HT1080 (cell line): Measurements from ENCODE around the gene CD82. TPM values are rescaled to one million over a fixed set of nuclear protein-coding genes. Genes with fewer than 3 reads are reported as not detected.
A peak's percentile ranks its signal among the peaks of the same experiment; 100 is the strongest.

Experiments
- DNase-seq: peaks from one replicate; pipeline ENCODE4 v3.0.0-alpha.2; 2015; ENCODE audit warnings: low read depth
- total RNA-seq: library from RNA; depleted of rRNA; stranded (reverse); fragments of >200 nt; shearing (Covaris generic); gene quantifications from 2 replicates; pipeline ENCODE4 v1.2.3, GENCODE V29; 2014

Gene CD82
- total RNA-seq, 1 experiment from 2014 or later, result 41.9 TPM

DNA sequence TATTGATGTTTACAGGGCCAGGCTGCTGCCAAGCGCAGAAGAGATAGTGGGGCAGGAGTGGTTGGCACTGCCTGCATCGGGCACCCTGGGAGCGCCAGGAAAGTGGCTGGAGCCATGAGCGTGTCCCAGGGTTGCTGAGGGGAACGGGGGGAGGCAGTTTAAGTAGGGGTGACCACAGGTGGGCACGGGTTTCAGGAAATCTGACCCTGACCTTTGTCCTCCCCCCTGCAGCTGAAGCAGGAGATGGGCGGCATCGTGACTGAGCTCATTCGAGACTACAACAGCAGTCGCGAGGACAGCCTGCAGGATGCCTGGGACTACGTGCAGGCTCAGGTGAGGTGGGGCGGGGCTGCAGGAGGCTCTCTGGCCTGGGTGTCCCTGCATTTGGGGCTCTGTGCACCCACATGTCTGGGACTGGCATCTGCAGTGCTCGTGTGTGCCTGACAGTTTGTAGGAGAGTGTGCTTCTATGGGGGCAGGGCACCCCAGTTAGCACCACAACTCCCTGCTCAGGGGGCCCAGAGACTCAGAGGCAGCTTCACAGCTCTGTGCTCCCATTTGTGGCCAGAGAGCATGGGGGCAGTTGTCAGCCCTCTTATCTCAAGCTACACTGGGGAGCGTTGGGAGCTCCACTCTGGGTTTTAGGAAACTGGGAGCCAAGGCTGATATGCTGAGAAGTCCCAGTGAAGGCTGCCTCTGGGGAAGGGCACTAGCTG is 49.7 kb downstream of the CD82 start:
- DNase-seq, result no peak

DNA sequence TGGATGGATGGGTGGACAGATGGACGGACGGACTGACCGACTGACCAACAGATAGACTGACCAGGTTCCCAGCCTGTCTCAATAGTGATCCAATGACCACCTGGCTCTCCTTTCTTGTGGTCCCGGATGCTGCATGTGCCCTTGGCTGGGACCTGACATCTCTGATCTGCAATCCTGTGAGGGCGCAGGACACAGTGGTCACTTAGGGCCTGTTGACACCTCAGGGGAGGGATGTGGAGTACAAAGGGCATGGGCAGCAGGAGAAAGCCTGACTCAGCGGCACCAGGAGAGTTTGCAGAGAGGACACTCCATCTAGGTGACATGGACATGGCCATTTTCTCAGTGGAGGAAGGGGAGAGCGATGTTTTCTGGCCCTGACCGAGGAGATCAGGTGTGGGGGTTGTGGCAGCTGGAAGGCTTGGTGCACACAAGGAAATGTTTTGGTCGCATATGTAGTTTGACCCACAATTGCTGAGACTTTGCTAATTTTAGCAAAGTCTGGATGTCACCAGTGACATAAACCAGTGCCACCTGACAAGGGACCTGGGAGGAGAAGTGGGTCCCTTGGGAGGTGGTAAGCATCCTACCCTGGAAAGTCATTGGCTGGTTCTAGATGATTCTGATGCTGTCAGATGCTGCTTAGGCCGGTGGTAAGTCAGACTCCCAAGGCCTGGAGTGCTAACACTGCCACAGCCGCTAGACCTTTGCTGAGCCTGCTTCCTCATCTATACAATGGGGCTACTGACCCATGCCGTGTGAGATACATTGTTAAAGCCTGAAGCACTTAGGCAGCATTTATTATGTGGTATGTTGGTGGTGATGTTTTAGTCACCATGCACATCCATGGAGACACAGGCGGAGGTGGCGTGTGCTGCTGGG is 50.7 kb downstream of the CD82 start:
- no peak for DNase-seq

DNA sequence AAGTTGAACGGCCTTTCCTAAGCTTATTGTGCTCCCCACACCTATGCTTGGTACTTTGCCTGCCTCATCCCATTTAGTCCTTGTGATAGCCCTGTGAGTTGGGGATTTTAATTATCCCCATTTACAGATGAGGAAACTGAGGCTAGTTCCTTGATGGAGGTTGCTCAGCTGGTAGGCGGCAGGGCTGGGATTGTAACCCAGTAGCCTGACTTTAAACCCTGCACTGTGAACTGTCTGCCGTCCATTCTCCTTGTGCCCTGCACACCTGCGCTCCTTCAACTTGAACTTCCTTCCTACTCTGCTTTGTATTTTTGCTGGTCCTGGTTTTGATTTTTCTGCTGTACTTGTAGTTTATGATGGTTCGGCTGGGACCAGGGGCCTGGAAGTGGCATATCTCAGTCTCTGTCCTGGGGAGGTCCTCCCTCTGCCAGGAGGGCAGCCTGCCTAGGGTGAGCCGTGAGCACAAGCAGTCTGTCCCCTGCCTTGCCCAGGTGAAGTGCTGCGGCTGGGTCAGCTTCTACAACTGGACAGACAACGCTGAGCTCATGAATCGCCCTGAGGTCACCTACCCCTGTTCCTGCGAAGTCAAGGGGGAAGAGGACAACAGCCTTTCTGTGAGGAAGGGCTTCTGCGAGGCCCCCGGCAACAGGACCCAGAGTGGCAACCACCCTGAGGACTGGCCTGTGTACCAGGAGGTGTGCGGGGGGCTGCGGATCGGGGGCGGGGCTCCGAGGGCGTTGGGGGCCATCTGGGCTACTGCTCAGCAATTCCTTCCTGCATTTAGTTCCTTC is 52.4 kb downstream of the CD82 start:
- DNase-seq, result no peak

DNA sequence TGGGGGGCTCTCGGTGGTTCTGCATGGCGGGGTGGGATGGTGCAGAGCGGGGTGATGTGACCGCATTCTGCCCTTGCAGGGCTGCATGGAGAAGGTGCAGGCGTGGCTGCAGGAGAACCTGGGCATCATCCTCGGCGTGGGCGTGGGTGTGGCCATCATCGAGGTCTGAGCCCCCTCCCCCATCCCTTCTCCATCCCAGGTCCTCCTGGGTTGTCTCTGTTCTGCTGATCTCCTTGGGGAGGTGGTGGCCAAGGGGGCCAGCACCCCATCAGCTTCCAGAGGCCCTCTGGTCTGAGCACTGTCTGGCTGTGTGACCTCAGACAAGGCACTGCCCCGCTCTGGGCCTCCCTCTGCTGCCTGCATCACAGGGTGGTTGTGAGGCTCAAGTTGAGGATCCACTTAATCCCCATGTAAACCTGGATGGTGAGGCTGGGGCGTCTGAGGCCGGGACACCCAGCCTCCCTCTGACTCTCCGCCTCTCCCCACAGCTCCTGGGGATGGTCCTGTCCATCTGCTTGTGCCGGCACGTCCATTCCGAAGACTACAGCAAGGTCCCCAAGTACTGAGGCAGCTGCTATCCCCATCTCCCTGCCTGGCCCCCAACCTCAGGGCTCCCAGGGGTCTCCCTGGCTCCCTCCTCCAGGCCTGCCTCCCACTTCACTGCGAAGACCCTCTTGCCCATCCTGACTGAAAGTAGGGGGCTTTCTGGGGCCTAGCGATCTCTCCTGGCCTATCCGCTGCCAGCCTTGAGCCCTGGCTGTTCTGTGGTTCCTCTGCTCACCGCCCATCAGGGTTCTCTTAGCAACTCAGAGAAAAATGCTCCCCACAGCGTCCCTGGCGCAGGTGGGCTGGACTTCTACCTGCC is 53.3 kb downstream of the CD82 start:
- DNase-seq, result no peak

DNA sequence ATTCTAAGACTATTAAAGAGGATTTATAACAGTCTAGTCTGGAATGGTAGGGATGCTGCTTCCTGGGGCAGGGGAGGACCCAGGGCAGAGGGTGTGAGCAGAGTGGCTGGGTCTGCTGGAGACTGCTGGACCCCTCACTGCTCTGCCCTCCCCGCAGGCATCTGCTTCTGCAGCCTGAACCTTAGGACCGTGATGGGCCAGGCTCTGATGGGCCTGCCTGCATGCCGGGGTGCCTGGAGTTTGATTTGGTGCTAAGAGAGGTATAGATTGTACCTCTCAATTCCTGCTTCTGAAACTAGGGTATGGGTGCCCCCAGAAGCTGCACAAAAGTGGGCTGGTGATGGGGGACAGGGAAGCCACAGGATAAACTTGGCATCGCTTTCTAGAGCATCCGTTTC is 54.9 kb downstream of the CD82 start:
- DNase-seq, result no peak

- peak; percentile 58 for DNase-seq
These were observed 55.7 kb downstream of the CD82 start for GRCh38 chr11:44621140-44621681.

GRCh38 chr11:44621784-44622183 is 56.3 kb downstream of the CD82 start:
- no peak for DNase-seq

DNA sequence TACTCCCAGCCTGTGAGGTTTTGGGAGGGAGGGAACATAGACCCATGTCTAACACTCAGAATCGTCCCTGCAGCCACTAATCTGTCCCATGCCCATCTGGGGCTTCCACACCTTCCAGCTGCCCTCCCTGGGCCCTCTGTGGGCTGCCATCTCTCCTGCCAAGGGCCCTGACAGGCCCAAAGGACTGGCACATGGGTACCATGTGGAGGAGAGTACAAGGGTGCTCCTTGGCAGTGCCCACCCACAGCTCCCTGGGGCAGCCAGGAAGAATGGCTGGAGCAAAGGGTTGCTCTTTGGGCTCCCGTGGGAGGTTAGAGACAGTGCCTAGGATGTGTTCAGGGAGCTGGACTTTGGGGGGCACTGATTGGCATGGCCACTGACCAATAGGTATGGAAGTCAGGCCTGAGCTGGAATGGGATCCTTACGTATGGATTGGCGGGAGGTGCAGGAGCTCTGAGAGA is 56.8 kb downstream of the CD82 start:
- no peak for DNase-seq

- DNase-seq, result no peak
These were observed 57.3 kb downstream of the CD82 start for GRCh38 chr11:44622721-44623258.

DNA sequence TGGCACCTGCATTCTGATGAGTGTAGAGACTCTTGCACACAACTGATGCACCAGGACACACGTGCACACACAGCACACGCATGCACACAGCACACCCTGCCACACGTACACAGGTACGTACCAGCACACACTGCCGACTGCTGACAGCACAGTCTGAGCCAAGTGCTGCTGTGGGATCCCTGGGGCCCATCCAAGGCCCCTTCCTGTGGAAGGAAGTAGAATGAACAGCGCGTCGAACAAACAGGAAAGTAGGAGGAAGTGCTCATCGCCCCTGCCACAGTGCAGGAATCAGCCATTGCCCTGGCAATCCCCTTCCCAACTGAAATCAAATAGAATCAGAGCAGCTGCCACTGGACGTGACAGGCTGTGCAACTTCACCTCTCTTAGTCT is 57.9 kb downstream of the CD82 start:
- no peak for DNase-seq

- no peak for DNase-seq
These were observed 58.4 kb downstream of the CD82 start for GRCh38 chr11:44623731-44624491.

DNA sequence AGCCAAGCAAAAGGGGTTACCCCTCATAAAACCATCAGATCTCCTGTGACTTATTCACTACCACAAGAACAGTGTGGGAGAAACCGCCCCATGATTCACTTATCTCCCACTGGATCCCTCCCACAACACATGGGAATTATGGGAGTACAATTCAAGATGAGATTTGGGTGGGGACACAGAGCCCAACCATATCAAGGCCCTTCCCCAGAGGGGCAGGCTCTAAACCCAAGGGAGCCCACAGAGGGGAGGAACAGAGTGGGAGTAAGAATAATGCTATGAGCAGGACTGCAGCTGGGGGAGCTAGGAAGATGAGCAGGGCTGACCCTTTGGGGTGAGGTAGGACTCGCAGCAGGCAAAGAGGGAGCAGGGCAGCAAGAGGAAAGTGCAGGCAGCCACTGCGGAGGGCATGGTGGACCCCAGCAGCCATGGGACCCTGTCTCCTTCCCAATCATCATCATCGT is 59.3 kb downstream of the CD82 start:
- no peak for DNase-seq

DNA sequence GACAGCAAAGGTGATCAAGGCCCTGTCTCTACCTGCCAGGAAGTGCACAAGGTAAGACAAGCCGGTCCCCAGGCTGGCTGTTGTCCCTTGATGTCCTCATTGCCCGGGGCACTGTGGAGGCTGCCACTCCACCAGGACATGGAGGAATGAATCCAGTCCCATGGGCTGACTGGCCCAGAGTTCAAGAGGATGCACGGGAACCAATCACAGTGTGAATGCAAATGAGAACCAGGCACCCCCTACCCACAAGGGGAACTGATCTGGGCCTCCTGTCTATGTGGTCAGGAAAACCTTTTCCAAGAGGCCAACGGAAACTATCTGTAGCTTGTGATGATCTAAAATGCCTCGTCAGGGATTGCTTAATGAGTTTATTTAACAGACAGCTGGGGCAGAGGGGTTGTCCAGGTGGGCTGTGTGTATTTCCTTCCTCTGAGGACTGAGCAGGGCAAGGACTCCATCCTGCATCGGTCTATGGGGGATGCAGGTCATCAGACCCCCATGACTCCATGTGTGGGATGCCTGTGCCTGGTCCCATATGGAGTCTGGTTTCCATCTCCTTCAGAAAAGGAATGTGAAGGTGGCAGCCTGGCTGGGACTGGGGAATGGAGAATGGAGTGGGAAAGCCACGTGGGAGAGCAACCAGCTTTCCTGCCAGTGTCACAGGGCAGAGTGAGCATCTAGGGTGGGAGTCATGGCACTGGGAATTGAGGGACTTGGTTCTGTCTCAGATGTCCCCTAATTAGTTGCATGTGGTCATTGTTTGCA is 60.5 kb downstream of the CD82 start:
- DNase-seq, result no peak

- no peak for DNase-seq
These were observed 61.2 kb downstream of the CD82 start for GRCh38 chr11:44626645-44627044.

DNA sequence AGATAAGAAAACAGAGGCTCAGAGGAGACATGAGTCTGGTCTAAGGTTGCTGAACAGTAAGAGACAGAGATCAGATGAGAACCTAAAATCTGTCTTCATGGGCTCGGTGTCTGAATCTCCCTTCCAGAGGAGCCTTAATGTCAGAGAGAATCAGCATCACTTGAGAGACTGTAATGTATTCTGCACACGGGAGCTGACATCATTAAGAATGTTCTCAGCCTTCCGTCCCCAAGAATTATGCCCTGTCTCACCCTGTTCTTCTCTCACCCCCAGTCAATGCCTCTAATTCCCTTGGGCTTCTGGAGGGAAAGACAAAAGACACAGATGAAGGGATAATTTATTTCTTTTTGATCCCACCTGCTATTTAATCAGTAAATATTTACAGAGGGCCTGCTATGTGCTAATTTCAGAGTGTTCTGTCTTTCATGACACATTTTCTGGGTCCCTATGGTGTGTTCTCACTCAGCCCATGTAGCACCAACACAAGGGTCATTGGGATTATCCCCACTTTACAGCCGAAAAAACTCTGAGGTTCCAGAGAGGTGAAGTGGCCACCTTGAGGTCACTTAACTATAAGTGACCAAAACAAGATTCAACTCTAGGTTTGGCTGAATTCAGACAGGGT is 61.8 kb downstream of the CD82 start:
- no peak for DNase-seq

DNA sequence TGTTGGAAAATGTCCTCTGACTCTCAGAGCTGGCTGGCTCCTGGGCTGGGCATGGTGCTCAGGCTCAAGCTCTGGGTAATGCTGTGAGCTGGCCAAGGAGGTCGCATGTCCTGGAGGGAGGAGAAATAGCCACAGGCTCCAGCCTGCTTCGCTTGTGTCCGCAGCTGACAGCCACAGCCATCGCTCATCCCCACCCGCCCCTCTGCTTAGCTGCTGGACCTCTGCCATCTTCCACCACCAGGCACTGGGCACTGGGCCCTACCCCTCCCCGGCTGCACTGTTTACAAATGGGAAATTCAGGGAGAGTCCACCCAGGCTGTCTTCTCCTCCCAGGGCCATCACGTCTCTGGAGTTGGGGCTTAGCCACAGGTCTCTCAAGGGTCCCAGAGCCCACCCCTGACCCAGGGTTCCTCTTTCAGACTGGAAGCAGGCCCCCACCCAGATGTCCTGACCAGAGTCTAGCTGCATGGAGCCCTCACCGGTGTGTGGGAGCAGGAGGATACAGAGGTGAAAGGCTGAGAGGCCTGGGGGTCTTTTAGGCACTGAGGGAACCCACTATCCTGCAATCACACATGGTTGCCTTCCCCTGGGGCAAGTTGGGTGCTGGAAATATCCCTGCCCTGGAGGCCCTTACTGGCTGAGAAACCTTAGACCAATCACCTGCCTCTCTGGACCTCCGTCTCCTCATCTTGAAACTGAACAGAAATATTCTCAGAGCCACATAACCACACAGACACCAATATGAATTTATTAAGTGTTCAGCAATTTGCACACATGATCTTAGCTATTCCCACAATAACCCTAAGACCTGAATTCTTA is 62.7 kb downstream of the CD82 start:
- DNase-seq, result no peak
